GM12878 (cell line): ENCODE results near the gene RASGRP3. TPM values are rescaled to one million over a fixed set of nuclear protein-coding genes. Genes with fewer than 3 reads are reported as not detected.

Experiments
- ATF2 ChIP-seq: IDR thresholded peaks from 2 replicates; pipeline ENCODE4 v1.6.1; 2012; ENCODE audit warnings: low read length, inconsistent platforms
- BCL11A ChIP-seq: IDR thresholded peaks from 2 replicates; pipeline ENCODE4 v1.6.1; 2011; ENCODE audit warnings: low read depth, low read length
- BHLHE40 ChIP-seq, 2 experiments: fragments of 450-650 bp in 1 of 2; IDR thresholded peaks; 2 replicates each; pipeline ENCODE4 v1.6.1; 2011 to 2017; ENCODE audit warnings: low read depth in 2 of 2, borderline replicate concordance in 1 of 2, improper control_type of control experiment in 1 of 2, low read length in 1 of 2, mild to moderate bottlenecking in 1 of 2
- BMI1 ChIP-seq: fragments of 450-650 bp; IDR thresholded peaks from 2 replicates; pipeline ENCODE4 v1.6.1; 2016; ENCODE audit warnings: mild to moderate bottlenecking, moderate library complexity, borderline replicate concordance
- CBFB ChIP-seq: IDR thresholded peaks from 2 replicates; pipeline ENCODE4 v1.6.1; 2016; ENCODE audit warnings: antibody characterized with exemption, low read depth
- CBX5 ChIP-seq: sonication (generic); IDR thresholded peaks from 2 replicates; pipeline ENCODE4 v1.6.1; 2016; ENCODE audit warnings: low read depth, moderate library complexity, mild to moderate bottlenecking, inconsistent platforms
- EED ChIP-seq: sonication (generic); IDR thresholded peaks from 2 replicates; pipeline ENCODE4 v1.6.1; 2016; ENCODE audit warnings: antibody characterized with exemption, low read depth
- ETV6 ChIP-seq, 2 experiments: fragments of 450-650 bp in 1 of 2; IDR thresholded peaks in 1 of 2; conservative IDR thresholded peaks in 1 of 2; 2 replicates each; pipeline ENCODE4 v1.6.1; 2014; ENCODE audit warnings: antibody characterized with exemption in 1 of 2, borderline replicate concordance in 1 of 2, low read depth in 1 of 2, mild to moderate bottlenecking in 1 of 2, moderate library complexity in 1 of 2
- EZH2 ChIP-seq: IDR thresholded peaks from 2 replicates; pipeline ENCODE4 v1.6.1; 2012; ENCODE audit warnings: low read depth, mild to moderate bottlenecking, control low read depth, inconsistent platforms, low read length, borderline replicate concordance; ENCODE audit not compliant: control insufficient read depth
- IKZF2 ChIP-seq, 2 experiments: fragments of 450-650 bp; IDR thresholded peaks; 2 replicates each; pipeline ENCODE4 v1.6.1; 2017; ENCODE audit warnings: mild to moderate bottlenecking in 2 of 2, moderate library complexity in 2 of 2
- KAT2A ChIP-seq: conservative IDR thresholded peaks from 2 replicates; pipeline ENCODE4 v1.6.1; 2011; ENCODE audit warnings: low read depth, low read length; ENCODE audit not compliant: control insufficient read depth
- MEF2A ChIP-seq: IDR thresholded peaks from 2 replicates; pipeline ENCODE4 v1.6.1; 2011; ENCODE audit warnings: low read depth, mild to moderate bottlenecking, low read length, moderate library complexity; ENCODE audit not compliant: insufficient read depth
- MLLT1 ChIP-seq: fragments of 450-650 bp; IDR thresholded peaks from 2 replicates; pipeline ENCODE4 v1.6.1; 2016; ENCODE audit warnings: mild to moderate bottlenecking
- MTA3 ChIP-seq: IDR thresholded peaks from 2 replicates; pipeline ENCODE4 v1.6.1; 2012; ENCODE audit warnings: low read length, inconsistent platforms, borderline replicate concordance
- MYB ChIP-seq: fragments of 150-350 bp; IDR thresholded peaks from 2 replicates; pipeline ENCODE4 v1.6.1; 2014; ENCODE audit warnings: mild to moderate bottlenecking, low read depth, low read length, borderline replicate concordance
- RB1 ChIP-seq: fragments of 450-650 bp; formaldehyde crosslinking; IDR thresholded peaks from 2 replicates; pipeline ENCODE4 v1.6.1; 2017; ENCODE audit warnings: mild to moderate bottlenecking, borderline replicate concordance
- RBBP5 ChIP-seq: fragments of 200-600 bp; sonication (generic); conservative IDR thresholded peaks from 2 replicates; pipeline ENCODE4 v1.6.1; 2016
- RELB ChIP-seq: fragments of 450-650 bp; IDR thresholded peaks from 2 replicates; pipeline ENCODE4 v1.6.1; 2017; ENCODE audit warnings: low read depth, mild to moderate bottlenecking, moderate library complexity
- RUNX3 ChIP-seq: IDR thresholded peaks from 2 replicates; pipeline ENCODE4 v1.6.1; 2012; ENCODE audit warnings: low read length, inconsistent platforms
- SRF ChIP-seq, 2 experiments: IDR thresholded peaks; 2 replicates each; pipeline ENCODE4 v1.6.1; 2011; ENCODE audit warnings: low read depth in 2 of 2, low read length in 2 of 2, mild to moderate bottlenecking in 1 of 2, moderate library complexity in 1 of 2
- STAT1 ChIP-seq: fragments of 450-650 bp; conservative IDR thresholded peaks from 2 replicates; pipeline ENCODE4 v1.6.1; 2014; ENCODE audit warnings: antibody characterized with exemption, mild to moderate bottlenecking
- TCF7 ChIP-seq: IDR thresholded peaks from 2 replicates; pipeline ENCODE4 v1.6.1; 2014; ENCODE audit warnings: antibody characterized with exemption, borderline replicate concordance
- WRNIP1 ChIP-seq: IDR thresholded peaks from 2 replicates; pipeline ENCODE4 v1.6.1; 2011; ENCODE audit warnings: low read depth, low read length, improper control_type of control experiment, borderline replicate concordance
- ZBTB4 ChIP-seq: fragments of 450-650 bp; formaldehyde crosslinking; IDR thresholded peaks from 2 replicates; pipeline ENCODE4 v1.4.0; 2022; ENCODE audit warnings: mild to moderate bottlenecking, moderate library complexity
- polyA plus RNA-seq, 11 experiments: library from polyadenylated mRNA; depleted of rRNA in 4 of 11; unstranded in 6 of 11; stranded (reverse) in 5 of 11; fragments of >200 nt; fragmentation: Nextera tagmentation in 4 of 11; fragmentation: Illumina TruSeq in 1 of 11; extraction: Ambion mirVana in 4 of 11; extraction: Trizol in 1 of 11; gene quantifications; 1 replicate in 1 of 11; 2 replicates in 10 of 11; pipeline versions ENCODE4 v1.2.1 to v1.2.3, GENCODE V29; 2011 to 2016; ENCODE audit warnings: inconsistent platforms in 2 of 11, missing spikeins in 2 of 11, low read depth in 1 of 11
- total RNA-seq, 4 experiments: library from RNA; depleted of rRNA in 3 of 4; stranded (reverse); fragments of >200 nt in 3 of 4; fragmentation: Illumina TruSeq in 1 of 4; extraction: Trizol in 1 of 4; gene quantifications; 2 replicates each; pipeline versions ENCODE4 v1.2.1 to v1.2.3, GENCODE V29; 2013 to 2021

The RASGRP3 gene
- total and polyA plus RNA-seq, 10 of the 15 experiments (the other 5 are each of a cell fraction or from before 2014, with no cell fraction given) = 31.6 to 106 (median 64.7) TPM

GRCh38 chr2:33497221-33497650, 20.8 kb downstream of the RASGRP3 start (continued):
- TF ChIP-seq RB1 = no peak
- peak; percentile 87 to 90 for TF ChIP-seq IKZF2 (IDR thresholded peaks at IDR 0.05)
- no peak for TF ChIP-seq SRF (IDR thresholded peaks at IDR 0.05; ENCODE audit: low read depth in 2 of 2, low read length in 2 of 2)
- peak; percentile 72; the same call in 1 of the 2 replicates for TF ChIP-seq EED
- TF ChIP-seq MYB = 0 out of 2 replicates have a peak, but pooled peaks have one; percentile 42
- peak; percentile 94 for TF ChIP-seq BCL11A
- peak; percentile 91; the same call in 1 of the 2 replicates for TF ChIP-seq MTA3
- TF ChIP-seq TCF7 = peak; percentile 39; the same call in 1 of the 2 replicates
- peak; percentile 99 for TF ChIP-seq ATF2
- no peak for TF ChIP-seq ZBTB4 (CRISPR knock-in tag)
- no peak for TF ChIP-seq KAT2A
- TF ChIP-seq ETV6 (conservative IDR thresholded peaks at IDR 0.05 in 1 of 2, IDR thresholded peaks at IDR 0.05 in 1 of 2; ENCODE audit: borderline replicate concordance in 1 of 2, low read depth in 1 of 2) = peak in 1 of 2 experiments; percentile 71; a peak in 2 of 4 replicates
- TF ChIP-seq EZH2 = no peak
- no peak for TF ChIP-seq STAT1
- TF ChIP-seq MEF2A = peak; percentile 100
- no peak for TF ChIP-seq RBBP5
- peak; percentile 90 for TF ChIP-seq RELB
- peak; percentile 99 for TF ChIP-seq RUNX3
- peak; percentile 80; the same call in 1 of the 2 replicates for TF ChIP-seq CBX5
- TF ChIP-seq CBFB = peak; percentile 90
- peak; percentile 43; the same call in 1 of the 2 replicates for TF ChIP-seq BMI1
- TF ChIP-seq WRNIP1 = no peak
- peak; percentile 53 to 71 for TF ChIP-seq BHLHE40 (IDR thresholded peaks at IDR 0.05; ENCODE audit: borderline replicate concordance in 1 of 2, low read depth in 2 of 2, low read length in 1 of 2)
- TF ChIP-seq MLLT1 = peak; percentile 15; the same call in 1 of the 2 replicates
